T47D (cell line): ENCODE data around the gene NPHP1.
"Not testable (repeated sequence)": the region's sequence is repeated elsewhere in the genome, so short reads cannot be mapped to it uniquely, and the experiment has no call there.

ENCODE experiments used
- DNase-seq, 2 experiments: peaks; one replicate each; pipeline versions ENCODE4 v3.0.0 to v3.0.0-alpha.2; 2011 to 2012; ENCODE audit warnings: low read depth in 1 of 2, low spot score in 1 of 2
- JUND ChIP-seq: IDR thresholded peaks from 2 replicates; pipeline ENCODE4 v1.6.1; 2012; ENCODE audit warnings: low read depth
- in situ Hi-C: cut with HindIII; loops from 2 replicates; pipeline ENCODE4 v1.10.0; 2016; ENCODE audit warnings: low sequenced_read_pairs, low pct_unique_long_range_greater_than_20kb

NPHP1 gene

DNA sequence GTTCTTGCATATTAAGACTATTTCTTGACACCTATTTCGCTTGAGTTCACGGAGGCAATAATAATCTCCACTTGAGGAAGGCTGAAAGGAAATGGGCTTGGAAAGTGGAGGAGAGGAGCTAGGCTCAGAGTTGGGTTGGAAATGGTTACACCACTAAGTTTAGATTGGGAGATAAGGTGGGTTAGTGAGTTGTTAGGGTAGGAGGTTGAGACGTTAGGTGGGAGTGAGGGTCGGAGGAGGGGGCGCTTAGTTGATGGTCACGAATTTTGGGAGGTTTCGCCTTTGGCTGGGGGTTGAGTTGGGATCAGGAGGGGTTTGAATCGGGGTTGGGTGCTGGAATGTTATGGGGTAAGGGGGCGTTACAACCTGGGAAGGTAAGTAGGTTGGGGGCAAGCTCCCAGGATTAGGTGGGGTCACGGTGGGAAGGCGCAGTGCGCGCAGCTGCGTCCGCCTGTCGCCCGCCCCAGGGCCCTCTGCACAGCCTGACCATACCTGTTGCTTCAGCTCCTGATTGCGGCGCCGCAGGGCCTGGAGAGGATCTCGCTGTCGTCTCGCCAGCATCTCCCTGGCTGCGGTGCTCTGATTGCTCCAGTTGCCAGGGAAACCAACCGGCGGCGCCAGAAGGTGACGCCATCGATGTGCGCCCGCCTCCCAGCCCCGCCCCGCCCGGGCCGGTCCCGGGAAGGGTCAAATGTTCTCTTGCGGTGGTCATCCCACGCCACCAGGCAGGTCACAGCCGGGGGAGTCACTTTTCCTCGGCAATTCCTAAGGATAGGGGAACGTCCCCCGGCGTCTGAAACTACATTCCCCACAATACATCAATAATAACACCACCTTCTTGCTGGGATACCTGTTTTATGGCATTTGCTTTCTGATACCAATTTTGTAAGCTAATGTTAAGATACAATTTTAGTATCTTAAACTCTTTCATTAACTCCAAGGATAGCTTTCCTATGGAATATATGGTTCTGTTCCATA lies at the start of gene NPHP1:
Gene NPHP1, minus strand, starts transcription at position 606 of the 978 bp plus-strand sequence. Its CDS starts 45 bp downstream, at position 561.
- no peak for TF ChIP-seq JUND
- in situ Hi-C loops: no loop called here
- DNase-seq: peak; percentile 75 to 83

DNA sequence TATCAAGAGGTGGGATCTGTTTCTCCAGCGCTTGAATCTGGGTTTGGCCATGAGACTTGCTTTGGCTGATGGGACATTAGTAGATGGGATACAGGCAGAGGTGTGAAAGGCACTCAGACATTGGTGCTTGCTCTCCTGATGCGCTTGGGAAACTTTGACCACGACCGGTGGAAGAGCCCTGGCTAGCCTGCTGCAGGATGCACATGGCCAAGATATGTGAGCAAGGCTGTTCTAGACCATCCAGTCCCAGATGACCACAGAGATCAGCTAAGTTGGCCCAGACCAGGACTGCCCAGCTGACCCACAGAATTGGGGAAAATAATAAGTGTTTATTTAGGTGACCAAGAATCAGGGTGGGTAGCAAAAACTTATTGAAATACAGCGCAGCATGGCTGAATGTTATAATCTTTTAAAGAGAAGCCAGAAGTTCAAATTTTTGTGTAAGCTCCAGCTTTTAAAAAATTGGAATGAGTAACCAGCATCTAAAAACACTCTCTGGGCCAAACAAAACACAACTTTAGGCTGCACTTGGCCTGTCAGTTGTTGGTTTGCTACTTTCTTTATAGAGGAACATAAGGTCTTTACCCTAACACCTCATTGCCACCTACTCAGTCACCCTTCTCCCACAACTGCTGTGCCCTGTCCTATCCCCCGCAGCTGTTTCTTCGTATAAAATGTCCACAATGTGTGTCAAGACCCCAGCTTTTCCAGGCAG lies 43.4 kb upstream of the NPHP1 start:
- in situ Hi-C loops, DNase-seq: not testable (repeated sequence)

DNA sequence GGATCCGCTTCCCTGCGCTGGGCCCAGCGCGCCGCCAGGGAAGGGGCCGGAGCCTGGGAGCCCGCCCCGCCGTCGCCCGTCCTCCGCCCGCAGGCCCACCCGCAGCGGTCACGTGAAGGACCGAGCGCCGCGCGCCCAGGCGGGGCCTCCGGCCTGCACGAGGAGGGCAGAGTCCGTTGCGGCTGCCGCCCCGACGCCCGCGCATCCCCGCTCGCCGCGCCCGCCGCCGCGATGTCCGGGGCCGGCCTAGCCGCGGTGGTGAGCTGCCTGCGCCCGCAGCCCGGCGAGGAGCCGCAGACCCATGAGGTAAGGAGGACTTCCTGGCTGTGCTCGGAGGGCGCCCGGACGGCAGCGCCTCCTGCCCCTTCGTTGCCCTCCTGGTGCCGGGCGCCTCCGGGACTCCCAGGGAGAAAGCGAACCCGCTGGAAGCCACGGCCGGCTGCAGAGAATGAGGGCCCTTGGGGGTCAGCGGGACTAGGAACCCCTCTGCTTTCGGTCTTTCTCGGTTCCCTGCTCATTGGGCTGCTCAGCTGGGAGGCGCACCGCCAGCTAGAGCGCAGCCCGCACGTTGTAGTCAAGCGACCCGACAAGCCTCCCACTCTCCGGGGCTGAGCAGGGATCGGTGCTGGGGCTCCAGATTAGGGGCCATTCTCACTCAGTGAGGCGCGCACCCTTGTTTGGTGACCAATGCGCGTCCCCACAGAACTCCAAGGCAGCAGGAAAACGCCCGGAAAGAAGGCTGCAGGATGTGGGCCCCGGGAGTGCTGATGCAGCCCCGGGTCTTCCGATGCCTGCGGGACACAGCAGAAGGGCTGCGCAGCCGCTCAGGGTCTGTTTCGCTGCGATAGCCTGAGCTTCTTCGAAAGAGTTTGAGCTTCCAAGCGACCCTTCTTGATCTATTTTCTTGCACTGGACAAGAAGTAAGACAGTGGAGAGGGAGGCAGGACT lies 40.9 kb upstream of the NPHP1 start:
- DNase-seq, in situ Hi-C loops: not testable (repeated sequence)

DNA sequence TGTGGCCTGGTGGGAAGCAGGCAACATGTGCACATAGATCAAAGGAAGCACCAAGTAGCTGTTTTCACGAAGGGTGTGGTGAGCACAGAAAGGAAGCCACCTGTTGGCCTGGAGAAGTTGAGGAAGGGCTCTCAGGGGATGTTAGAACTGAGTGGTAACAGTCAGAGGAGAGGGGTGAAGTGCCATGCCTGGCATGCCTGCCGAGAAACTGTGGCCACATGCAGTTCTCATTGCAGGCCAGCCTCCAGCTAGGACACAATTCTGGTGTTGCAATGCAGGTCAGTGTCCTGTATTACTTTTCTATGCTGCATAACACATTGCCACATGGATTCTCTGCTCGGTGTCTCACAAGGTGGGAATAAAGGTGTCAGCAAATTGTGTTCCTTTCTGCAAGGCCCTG lies 38.5 kb upstream of the NPHP1 start:
- in situ Hi-C loops, DNase-seq: not testable (repeated sequence)

DNA sequence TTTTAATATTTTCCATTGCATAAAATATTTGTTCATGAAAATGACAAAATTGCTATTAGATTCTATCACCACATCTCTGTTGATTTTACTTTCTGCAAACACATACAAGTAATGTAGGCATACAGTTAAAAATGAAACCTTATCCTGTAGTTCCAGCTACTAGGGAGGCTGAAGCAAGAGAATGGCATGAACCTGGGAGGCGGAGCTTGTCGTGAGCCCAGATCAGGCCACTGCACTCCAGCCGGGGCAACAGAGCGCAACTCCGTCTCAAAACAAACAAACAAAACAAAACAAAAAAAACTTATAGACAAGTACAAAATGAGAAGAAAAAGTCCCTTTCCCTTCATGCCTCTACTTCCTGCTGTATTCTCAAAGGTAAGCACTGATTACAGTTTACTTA lies 29.7 kb upstream of the NPHP1 start:
- DNase-seq, in situ Hi-C loops: not testable (repeated sequence)

DNA sequence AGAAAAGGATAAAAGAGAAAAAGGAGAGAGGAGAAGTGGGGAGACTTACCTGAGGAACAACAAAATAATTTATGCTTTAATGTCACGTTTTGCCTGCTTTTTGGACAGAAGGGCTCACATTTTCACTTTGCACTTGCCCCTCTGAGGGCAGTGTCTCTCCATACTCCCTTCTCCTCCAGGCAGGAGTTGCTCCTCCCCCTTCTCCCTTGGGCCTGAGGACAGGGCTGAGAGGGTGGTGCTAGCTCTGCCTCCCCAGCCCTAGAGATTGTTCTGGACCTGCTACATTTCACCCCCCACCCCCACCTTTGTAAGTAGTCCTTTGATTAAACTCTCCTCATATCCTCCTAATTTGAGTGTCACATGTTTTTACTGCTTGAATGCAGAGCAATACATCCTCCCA lies 25.1 kb upstream of the NPHP1 start:
- DNase-seq, in situ Hi-C loops: not testable (repeated sequence)

DNA sequence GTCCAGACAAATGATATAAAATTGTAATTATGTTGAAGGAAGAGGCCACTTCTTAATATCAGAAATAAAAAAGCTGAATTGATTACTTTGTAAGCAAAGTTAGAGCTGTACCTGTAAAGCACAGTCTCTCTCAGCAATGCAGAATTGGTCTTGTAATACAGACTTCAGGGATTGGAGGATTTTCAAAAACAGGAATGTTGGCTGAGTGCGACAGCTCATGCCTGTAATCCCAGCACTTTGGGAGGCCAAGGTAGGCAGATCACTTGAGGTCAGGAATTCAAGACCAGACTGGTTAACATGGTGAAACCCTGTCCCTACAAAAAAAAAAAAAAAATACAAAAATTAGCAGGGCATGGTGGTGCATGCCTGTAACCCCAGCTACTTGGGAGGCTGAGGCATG lies 17.8 kb upstream of the NPHP1 start:
- DNase-seq, in situ Hi-C loops: not testable (repeated sequence)

DNA sequence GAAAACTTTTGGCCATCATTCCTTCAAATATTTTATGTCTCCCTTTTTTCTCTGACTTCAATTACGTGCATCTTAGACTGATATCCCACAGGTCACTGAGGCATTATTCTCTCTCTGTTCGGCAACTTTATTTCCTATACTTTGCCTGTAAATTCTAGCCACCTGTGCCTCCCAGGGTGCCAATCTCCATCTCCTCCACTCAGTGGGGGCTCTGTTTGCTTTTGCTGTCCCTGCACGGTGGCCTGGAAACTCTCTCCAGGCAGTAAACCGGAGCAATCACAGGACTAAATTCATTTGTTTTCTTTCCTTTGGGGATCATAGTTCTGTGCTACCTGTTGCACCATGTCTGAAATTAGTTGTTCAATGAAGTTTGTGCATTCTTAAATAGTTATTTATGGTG lies 17.1 kb upstream of the NPHP1 start:
- in situ Hi-C loops: no loop called here
- no peak for TF ChIP-seq JUND

DNA sequence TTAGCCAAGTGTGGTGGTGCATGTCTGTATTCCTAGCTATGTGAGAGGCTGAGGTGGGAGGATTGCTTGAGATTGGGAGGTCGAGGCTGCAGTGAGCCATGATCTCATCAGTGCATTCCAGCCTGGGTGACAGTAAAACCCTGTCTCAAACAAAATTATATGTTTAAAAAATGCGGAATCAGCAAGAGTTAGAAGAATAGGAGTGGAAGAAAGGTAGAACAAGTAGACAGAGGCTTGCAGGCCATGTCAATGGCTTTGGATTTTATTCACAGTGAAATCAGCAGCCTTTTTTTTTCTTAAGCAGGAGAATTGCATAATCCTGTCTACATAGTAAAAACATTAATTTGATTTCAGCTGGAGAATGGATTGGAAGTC lies 15.4 kb upstream of the NPHP1 start:
- in situ Hi-C loops: no loop called here
- DNase-seq: no peak
- TF ChIP-seq JUND: no peak

More for the DNA sequence above, 17.1 kb upstream of the NPHP1 start:
- DNase-seq: no peak

DNA sequence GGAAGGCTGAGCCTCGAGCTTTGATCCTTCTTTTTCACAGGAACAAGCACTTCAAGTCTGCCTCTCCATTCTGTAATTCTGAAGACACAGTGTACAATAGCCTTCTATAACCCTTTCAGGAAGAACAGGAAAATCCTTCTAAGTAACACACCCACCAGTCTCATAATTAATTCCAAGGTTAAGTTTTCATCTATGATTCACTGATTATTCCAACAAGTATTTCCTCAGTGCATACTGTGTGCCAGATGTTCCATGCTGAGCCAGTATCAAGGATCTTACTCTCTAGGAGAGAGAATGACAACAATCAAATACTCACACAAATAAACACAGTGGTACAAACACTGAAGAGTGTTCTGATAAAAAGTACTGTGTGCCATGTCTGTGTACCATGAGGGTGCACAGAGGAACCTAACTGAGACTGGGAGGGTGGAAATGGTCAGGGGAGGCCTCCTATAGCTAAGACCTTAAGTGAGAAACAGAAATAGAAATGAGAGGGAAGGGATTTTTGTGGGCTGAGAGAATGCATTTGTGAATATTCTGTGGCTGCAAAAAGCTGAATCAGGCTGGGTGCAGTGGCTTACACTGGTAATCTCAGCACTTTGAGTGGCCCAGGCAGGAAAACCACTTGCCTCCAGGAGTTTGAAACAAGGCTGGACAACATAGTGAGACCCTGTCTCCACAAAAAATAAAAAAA lies 14.8 kb upstream of the NPHP1 start:
- in situ Hi-C loops: no loop called here
- DNase-seq: no peak
- TF ChIP-seq JUND: no peak

DNA sequence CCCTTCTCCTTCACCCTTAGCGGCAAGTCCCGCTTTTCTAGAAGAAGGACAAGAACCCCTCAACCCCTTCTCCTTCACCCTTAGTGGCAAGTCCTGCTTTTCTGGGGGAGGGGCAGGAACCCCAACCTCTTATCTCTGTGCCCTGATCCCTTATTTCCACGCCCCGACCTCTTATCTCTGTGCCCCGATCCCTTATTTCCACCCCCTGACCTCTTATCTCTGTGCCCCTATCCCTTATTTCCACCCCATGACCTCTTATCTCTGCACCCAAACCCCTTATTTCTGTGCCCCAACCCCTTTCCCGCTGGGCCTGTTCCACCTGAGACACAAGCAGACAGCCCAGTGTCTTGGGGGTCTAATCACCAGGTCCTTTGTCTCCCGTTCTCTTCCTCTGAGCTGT lies 14.1 kb upstream of the NPHP1 start:
- in situ Hi-C loops, DNase-seq: not testable (repeated sequence)

DNA sequence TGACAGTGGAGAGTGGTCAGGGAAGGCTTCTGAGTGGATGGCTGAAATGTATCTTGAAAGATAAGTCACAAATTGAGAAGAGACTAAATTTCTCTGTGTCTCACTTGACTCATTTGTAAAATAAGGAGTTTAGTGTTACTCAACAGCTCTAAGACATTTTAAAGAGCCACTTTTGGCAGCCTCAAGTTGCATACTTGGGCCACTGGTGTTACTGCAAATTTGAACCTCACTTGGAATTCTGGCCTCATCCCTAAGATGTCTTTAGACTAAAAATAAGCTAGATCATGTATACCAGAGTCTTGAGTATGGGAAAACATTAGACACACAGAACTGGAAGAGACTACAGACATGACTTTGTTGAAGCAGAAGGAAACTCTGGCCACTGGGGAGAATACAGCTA lies 12.0 kb upstream of the NPHP1 start:
- no peak for TF ChIP-seq JUND
- in situ Hi-C loops: no loop called here
- no peak for DNase-seq
